Renal cortical epithelial cell (primary cell): ENCODE results near the gene ITGA3. TPM values are rescaled to one million over a fixed set of nuclear protein-coding genes. Genes with fewer than 3 reads are reported as not detected.
A peak's percentile ranks its signal among the peaks of the same experiment; 100 is the strongest.
"Not testable (repeated sequence)": the region's sequence is repeated elsewhere in the genome, so short reads cannot be mapped to it uniquely, and the experiment has no call there.

Source experiments
- DNase-seq: peaks from one replicate; pipeline ENCODE4 v3.0.0-alpha.2; 2011; ENCODE audit warnings: low read depth
- total RNA-seq: library from RNA; depleted of rRNA; stranded (reverse); fragments of >200 nt; gene quantifications from 2 replicates; pipeline ENCODE4 v1.2.3, GENCODE V29; 2014

The ITGA3 gene
- total RNA-seq, 1 donor from 2014 or later = 882 TPM

DNA sequence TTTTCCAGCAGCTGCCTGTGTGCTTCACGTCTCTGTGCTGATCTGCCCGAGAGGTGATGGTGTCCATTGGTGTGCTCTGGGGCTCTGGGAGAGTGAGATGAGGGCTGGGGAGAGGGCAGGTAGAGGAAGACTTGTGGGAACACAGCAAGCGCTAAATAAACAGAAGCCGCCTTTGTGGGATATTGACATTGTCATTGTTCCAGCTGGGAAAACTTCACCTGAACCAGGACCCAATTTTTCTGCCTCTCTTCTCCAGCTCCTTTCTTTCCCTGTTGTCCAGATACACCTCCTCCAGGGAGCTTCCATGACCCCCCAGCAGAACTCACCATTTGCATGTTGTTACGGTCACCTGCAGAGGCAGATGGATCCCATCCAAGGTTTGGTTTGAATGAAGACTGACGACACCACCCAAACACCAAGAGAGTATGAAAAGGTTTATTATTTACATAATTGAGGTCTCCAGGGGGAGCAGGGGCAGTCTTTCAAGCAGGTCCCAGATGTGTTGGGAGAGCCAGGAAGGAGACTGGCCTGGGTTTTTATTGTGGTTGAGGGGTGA is 3.6 kb upstream of the ITGA3 start:
- no peak for DNase-seq

DNA sequence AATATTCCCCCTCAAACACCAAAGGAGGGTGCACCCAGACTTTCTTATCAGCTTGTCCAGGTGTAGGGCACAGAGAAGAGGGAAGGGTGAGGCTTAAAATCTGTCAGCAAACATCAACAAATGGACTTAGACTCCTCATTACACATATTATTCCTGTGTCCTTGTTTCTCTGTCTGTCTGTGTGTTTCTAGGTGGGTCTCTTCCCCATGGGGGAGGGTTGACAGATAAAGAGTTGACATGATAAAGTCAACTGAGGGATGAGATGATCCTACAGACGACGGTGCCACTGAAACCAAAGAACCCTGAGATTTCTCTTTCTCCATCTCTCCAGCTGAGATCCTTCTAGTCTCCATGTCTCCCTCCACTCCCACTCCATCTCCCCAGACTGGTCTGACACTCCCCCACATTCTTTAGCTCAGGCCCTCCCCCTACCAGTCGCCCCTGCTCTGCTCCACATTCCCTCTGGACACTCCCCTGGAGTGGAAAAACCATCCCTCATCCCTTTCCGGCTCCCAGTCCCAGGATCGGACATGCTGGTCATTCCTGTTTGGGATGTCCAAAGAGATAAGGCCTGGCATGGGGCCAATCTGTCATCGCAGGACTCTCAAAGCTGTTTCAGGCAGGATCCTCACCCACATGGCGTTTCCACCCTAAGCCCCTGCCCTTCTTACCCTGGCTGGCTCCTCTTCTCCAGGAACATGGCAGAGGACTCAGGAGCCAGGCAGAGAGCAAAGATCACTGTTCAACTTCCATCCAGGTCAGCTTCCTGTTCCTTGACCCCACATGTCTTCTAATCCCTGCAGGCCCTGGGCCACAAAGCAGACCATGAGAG is 2.9 kb upstream of the ITGA3 start:
- DNase-seq = no peak

DNA sequence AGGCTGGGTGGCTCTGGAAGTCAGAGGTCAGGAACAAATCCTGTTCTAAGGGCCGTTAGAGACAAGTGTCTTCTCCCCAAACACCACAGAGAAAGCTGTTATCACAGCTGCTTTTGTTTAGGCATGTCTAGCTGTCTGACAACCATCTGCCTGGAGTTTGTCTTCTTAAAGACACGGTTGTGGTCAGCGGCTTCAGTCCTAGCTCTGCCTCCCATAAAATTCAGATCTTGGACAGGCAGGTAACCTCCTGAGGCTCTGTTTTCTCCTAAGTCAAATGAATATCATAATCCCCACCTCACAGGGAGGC is 2.3 kb upstream of the ITGA3 start:
- DNase-seq = no peak

DNA sequence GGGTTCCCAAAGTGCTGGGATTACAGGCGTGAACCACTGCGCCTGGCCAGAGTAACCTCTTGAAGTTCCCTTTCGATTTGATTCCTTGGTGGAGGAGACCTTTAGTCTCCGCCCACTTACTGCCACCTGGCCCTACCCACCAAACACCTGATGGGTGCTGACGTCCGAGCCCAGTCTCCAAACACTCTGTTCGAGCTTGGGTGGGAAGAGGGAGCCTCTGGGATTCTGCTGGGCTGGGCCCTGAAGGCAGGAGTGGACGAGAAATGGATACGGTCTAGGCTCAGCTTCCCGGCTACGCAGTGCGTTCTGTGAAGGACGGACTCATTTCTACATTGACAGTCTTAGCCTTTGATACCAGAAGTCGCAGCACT is 870 bp upstream of the ITGA3 start:
- peak; percentile 87 for DNase-seq

DNA sequence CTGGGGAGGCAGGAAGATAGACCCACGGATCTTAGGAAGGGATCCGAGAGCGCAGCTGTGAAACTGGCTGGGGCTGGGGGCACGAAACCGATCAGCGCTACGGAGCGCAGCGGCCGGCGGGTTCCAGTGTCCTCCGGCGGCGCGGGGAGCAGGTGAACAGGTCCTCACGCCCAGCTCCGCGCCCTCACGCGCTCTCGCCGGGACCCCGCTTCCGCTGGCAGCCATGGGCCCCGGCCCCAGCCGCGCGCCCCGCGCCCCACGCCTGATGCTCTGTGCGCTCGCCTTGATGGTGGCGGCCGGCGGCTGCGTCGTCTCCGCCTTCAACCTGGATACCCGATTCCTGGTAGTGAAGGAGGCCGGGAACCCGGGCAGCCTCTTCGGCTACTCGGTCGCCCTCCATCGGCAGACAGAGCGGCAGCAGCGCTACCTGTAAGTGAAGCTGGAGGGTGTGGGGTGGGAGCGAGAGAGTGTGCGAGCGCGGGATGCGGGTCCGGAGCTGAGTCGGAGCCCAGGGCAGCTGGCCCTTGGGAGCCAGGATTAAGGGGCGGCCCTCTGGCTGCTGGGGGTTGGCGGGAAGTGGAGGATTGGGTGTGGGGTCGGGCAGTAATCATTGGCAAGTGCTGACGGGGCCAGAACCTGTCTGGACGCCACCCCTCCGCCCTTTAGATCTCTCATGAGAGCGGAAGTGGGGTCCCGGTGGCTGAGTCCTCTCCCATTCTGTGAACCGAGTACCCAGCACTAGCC is 479 bp downstream of the ITGA3 start:
- DNase-seq = no peak

DNA sequence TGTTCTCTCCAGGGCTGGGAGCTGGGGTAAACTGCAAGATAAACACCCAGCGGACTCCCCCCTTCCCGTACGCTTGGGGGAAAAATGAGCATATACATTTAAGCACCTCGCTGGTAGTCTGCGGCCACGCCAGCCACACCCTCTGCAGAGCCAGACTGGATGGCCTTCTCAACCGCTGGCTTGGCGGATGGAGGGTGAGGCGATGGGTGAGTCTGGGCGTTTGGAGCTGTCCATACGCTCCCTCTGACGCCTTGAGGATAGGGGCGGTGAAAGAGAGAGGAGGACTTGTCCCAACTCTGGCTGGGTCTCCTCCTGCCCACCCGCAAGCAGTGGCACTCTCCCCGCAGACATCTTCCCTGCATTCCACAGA is 1.0 kb downstream of the ITGA3 start:
- no peak for DNase-seq

DNA sequence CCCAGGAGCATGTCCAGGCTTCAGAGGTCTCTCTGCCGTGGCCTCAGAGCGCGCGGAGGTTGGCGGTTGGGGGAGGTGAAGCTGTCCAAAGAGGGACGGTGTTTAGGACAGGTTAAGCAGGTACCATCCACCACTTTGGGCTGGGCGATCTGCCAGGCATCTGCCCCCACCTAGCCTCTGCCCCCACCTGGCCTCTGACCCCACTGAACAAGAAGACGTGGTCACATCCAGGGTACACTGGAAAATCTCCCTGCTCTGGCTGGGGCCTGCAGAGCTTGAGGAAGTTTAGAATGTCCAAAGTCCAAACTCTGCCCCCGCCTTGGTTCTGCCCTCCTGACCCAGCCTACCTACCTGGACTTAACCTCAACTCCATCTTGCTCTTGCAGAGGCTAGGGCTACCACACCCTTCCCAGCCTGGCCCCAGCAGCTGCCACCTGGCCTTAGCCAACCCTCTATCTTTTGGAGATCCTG is 1.6 kb downstream of the ITGA3 start:
- DNase-seq = no peak

DNA sequence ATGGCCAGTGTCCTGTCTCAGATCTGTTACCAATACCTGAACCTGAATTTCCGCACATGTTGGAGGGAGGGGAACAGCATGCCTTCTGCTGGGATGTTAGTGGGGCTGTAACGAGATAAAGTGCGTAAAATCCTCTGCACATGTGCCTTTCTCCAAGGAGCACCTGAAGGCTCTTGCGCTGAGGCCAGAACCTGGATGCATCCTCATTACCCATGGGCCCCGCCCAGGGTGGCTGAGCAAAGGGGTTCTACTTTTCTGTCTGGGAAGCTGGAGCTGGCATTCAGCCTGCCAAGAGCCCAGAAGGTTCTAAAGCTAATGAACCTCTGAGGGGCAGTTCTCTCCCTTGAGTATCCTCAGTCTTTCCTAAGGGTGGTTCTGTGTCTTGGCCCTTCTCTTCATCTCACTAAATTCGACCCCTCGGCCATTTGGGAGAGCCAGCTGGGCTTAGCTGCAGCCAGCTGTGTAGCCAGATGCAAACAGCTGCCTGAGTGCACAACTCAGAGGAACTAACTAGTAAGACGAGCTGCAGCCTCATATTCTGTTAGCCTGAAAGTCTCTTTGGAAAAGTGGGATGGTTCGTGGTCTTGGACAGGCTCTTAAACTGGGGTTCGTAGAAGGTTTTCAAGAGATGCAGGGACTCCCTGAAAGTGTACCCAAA is 2.5 kb downstream of the ITGA3 start:
- no peak for DNase-seq

DNA sequence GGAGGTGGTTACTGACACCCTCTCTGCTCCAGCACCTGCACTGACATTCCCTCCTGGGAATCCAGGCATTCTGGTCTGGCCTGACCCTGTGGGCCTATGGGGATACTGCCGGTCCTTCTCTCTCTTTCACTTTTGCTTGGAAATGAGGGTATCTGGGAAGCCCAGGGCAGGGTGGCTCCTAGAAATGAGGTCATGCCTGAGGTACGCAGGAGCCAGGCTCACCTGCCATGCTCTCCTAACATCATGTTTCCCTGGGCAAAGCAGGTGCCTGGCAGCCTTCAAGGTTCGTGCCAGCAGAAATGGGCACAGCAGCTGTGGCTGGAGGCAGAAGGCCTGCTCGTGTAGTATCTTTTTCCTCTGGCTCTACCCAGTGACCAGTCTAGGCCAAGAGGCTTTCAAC is 3.3 kb downstream of the ITGA3 start:
- no peak for DNase-seq

DNA sequence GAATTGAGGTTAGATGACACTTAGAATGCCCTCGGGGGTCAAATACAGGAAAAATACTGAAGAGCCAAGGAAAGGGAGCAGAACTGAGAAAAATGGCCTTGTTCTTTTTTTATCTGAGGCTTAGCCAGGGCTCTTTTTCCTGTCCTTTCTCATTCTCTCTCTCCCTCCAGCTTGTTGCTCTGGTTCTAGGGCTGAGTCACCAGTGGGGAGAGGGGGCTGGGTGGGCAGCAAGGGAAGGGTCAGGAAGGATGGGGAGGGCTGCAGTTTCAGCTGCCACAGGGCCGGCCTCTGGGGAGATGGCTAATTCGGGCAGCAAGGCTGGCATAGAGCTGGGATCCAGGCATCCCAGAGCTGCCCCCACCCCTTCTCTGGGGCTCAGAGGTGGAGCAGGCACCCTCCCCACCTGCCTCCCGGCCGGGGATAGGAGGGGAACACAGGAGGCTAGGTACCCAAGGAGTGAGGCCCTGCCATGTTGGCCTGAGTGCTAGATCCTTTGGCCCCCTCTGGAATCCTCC is 3.9 kb downstream of the ITGA3 start:
- DNase-seq = peak; percentile 44

DNA sequence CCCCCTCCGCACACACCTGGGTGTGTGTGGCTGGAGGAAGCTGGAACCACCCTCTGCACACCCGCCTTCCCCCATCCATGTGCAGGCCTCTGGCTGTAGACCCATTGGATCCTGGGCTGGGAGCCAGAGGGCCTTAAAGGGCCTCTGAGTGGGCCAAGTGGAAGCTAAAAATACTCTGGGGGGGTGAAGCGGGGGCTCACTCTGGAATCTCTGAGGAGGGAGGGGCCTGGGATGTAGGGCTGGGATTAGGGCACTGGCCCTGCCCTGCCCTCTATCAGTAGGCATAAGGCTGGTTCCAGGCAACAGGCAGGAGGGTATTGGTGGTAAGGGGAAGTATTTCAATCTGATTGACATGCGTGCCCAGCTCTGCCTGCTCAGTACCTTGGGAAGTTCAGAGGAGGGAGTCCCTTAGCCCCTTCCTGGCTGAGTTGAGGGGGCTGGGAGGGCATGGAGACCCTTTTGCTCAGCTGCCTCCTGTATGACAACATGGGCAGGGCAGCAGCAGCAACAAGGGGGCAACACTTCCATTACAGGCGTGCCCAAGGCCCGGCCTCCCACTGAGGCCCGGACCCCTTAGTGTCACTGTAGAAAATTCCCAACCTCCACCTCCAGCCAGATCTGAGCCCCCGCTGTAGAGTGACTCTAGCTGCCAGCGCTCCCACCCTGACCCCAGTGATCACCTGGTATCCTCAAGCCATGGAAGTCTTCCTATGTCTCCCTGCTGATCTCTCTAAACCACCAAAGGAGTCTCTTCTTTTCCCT is 5.2 kb downstream of the ITGA3 start:
- peak; percentile 78 for DNase-seq

DNA sequence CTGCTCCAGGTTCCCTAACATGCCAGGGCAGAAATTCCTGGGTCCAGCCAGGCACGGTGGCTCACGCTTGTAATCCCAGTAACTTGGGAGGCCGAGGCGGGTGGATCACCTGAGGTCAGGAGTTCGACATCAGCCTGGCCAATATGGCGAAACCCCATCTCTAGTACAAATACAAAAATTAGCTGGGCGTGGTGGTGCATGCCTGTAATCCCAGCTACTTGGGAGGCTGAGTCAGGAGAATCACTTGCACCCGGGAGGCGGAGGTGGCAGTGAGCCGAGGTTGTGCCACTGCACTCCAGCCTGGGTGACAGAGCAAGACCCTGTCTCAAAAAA is 5.8 kb downstream of the ITGA3 start:
- not testable (repeated sequence) for DNase-seq

DNA sequence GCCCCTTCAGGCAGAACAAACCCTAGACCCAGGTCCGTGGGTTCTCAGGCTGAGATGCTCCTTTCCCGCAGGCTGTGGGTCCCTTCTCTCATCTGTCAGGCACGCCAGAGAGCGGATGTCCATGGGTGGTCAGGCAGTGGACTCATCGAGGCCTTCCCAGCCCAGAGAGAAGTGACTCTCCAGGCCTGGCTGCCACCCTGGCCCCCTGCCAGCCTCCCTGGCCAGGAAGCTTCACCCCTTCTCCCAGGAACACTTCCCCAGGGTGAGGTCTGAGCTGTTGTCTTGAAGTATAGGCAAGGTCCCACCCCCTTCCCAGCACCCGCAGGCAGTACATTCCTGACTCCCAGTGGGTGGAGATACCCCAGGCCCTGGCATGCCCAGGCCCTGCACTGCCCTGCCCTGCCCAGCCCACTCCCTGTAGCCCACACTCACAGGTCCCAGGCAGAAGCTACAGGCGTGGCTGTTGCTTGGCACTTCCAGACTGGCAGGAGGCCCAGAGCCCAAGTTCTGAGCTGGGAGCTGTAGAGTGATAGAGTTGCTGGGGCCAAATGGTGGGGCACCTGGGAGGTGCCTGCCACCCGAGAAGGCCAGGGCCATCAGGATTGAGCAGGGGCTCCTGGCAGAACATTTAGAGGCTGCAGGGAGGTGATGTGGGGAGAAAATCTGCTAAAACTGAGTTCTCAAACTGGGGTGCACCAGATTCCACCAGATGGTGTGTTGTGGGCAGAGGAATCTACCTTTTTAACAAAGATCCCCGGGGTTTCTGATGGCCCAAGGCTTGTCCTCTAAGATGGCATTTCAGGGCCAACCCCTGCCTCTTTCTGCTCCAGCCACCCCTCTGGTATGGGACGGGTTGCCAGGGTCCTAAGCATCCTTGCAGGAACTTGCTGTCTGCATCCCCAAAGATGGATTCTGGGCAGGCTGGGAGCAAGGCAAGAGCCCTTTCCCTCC is 6.7 kb downstream of the ITGA3 start:
- peak; percentile 99 for DNase-seq

DNA sequence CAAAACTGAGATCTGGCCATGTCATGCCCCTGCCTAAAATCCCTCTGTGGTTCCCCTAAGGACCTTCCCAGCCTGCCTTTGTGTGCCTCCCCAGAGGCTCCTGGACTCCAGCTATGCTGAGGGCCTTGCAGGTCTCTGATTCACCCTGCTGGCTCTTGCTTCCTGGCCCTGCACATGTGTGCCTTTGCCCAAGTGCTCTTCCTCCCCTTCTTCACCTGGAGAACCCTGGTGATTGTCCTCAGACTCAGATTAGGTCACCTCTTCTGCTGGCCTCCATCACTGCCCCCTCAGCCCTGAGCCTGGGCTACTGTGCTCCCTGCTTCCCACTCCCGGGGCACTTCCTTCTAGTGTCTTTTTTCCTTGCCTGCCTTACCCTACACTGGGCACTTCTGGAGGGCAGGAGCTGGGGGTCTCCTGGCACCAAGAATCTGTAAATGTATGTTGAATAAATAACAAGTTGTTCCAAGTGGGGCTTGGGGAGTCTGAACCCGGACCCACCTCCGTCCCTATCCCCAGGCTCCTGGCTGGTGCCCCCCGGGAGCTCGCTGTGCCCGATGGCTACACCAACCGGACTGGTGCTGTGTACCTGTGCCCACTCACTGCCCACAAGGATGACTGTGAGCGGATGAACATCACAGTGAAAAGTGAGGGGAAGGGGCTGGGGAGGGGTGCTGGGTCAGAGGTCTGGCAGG is 7.8 kb downstream of the ITGA3 start:
- DNase-seq = peak; percentile 53

DNA sequence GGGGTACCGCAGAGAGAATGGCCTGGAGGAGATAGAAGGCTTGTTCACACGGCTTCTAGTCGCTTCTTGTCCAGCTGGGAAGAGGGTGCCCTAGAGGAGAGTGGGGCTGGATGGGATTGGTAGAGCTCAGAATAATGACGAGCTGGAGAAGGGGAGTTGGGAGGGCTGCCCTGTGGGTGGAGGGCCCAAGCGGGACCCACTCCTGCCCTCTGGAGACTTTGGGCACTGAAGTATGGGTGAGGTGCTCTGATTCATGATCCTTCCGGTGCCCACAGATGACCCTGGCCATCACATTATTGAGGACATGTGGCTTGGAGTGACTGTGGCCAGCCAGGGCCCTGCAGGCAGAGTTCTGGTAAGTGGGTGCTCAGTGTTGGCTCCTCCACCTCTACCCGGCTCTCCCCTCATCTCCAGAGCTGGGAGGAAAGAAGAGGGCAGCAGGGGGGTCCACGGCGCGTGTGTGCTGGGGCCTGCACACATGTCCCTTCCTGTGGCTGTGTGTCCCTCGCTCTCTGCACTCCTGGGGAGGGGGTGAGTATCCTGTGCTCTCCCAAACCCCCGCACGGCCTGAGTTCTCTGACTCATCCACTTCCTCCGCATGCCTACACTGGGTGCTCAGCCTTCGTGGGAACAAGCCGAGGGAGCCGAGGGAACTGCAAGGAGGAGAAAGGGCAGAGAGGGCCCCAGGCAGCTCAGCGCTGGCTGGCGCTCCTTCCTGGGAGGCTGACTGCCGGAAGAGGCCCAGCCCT is 8.5 kb downstream of the ITGA3 start:
- DNase-seq = peak; percentile 95

DNA sequence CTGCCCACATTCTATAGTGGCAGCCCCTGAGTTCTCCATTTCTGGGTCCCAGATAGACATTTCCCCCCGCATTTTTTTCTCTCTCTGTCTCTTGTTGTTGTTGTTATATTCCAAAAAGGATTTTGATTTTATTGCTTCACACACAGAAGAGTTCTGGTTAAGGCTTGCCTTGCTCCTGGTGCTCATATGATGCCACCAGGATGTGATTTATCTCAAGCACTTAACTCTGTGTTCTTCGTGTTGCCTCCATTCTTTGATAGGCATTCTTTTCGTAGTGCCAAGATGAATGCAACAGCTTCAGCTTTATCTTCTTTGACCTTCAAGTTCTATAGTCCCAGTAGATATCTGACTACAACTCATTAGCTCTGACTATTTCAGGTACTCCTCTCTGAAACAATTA is 9.1 kb downstream of the ITGA3 start:
- no peak for DNase-seq

DNA sequence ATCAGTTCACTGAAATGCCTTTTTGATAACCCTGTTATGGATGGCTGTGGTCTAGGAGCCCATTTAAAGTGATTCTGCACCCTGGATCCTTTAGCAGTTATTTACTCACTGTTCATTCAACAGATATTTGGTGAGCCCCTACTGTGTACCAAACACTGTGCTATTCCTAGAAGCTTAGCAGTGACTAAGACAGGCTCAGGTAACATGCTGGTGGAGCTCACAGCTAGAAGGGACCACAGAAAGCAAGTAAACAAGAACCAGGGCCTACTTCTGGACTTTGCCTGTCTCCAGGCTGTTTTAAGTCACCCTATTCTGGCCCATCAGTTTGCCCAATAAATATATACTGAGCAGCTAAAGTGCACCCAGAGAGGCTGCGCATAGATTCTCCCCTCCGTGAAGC is 11.1 kb downstream of the ITGA3 start:
- DNase-seq = no peak

DNA sequence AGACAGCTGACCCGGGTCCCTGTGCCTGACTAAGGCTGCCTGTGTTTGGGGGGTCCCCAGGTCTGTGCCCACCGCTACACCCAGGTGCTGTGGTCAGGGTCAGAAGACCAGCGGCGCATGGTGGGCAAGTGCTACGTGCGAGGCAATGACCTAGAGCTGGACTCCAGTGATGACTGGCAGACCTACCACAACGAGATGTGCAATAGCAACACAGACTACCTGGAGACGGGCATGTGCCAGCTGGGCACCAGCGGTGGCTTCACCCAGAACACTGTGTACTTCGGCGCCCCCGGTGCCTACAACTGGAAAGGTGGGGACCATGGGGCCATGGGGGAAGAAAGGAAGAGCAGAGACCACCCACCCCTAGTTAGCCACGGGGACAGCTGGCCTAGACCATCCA is 12.1 kb downstream of the ITGA3 start:
- no peak for DNase-seq
